EL (cell line): ENCODE data around the gene SH2D3C.

Source experiments
- DNase-seq: peaks from one replicate; pipeline ENCODE4 v3.0.0-alpha.2; 2016

SH2D3C gene

GRCh38 chr9:127778280-127779135 is at the start of gene SH2D3C:
TSS of gene SH2D3C (minus strand) at chr9:127778666. CDS start at chr9:127778627, 39 bp downstream.
- DNase-seq = no peak

- no peak for DNase-seq
These were observed 47.9 kb upstream of the SH2D3C start for GRCh38 chr9:127826253-127826913.

- DNase-seq = no peak
These were observed 47.0 kb upstream of the SH2D3C start for GRCh38 chr9:127825319-127826051.

- DNase-seq = no peak
These were observed 43.6 kb upstream of the SH2D3C start for GRCh38 chr9:127822108-127822507.

GRCh38 chr9:127818574-127818973 is 40.1 kb upstream of the SH2D3C start:
- DNase-seq = no peak

GRCh38 chr9:127817881-127818434 is 39.5 kb upstream of the SH2D3C start:
- no peak for DNase-seq

- no peak for DNase-seq
These were observed 38.3 kb upstream of the SH2D3C start for GRCh38 chr9:127816728-127817127.

- no peak for DNase-seq
These were observed 37.9 kb upstream of the SH2D3C start for GRCh38 chr9:127816362-127816725.

GRCh38 chr9:127815512-127816361 is 37.3 kb upstream of the SH2D3C start:
- DNase-seq = no peak

GRCh38 chr9:127814619-127815511 is 36.4 kb upstream of the SH2D3C start:
- DNase-seq = no peak

GRCh38 chr9:127813686-127814226 is 35.3 kb upstream of the SH2D3C start:
- DNase-seq = no peak

- DNase-seq = no peak
These were observed 34.6 kb upstream of the SH2D3C start for GRCh38 chr9:127812936-127813675.

GRCh38 chr9:127812011-127812410 is 33.5 kb upstream of the SH2D3C start:
- no peak for DNase-seq

GRCh38 chr9:127810378-127811187 is 32.1 kb upstream of the SH2D3C start:
- no peak for DNase-seq

GRCh38 chr9:127809540-127810377 is 31.3 kb upstream of the SH2D3C start:
- no peak for DNase-seq

- DNase-seq = no peak
These were observed 30.6 kb upstream of the SH2D3C start for GRCh38 chr9:127809002-127809539.

GRCh38 chr9:127808347-127809001 is 30.0 kb upstream of the SH2D3C start:
- no peak for DNase-seq
